Measurements from ENCODE around the gene CA10. TPM values are rescaled to one million over a fixed set of nuclear protein-coding genes. Genes with fewer than 3 reads are reported as not detected.

The CA10 gene
- polyA plus RNA-seq, 1 donor from 2014 or later = 6.2 TPM

GRCh38 chr17:51643702-51644490, 514.6 kb downstream of the CA10 start:
- H3K27ac ChIP-seq (ENCODE audit: low read length) = no peak overlapping the region
- TF ChIP-seq TAF1 (IDR thresholded peaks at IDR 0.05; ENCODE audit: low read depth) (no peak), POLR2AphosphoS5 (IDR thresholded peaks at IDR 0.05) (no peak), EP300 (conservative IDR thresholded peaks at IDR 0.05; ENCODE audit: poor library complexity, severe bottlenecking) (no peak), RAD21 (conservative IDR thresholded peaks at IDR 0.05) (no peak), MXI1 (conservative IDR thresholded peaks at IDR 0.05; ENCODE audit: poor library complexity, severe bottlenecking) (no peak), EZH2 (IDR thresholded peaks at IDR 0.05; ENCODE audit: borderline replicate concordance, insufficient read depth, low read length, poor library complexity, severe bottlenecking) (no peak), SMC3 (conservative IDR thresholded peaks at IDR 0.05; ENCODE audit: poor library complexity) (no peak), REST (IDR thresholded peaks at IDR 0.05; ENCODE audit: borderline replicate concordance) (no peak), CTCF (IDR thresholded peaks at IDR 0.05; ENCODE audit: poor library complexity, severe bottlenecking) (no peak)

GRCh38 chr17:51642029-51642428, 516.5 kb downstream of the CA10 start:
- Histone ChIP-seq H2AFZ (ENCODE audit: low read depth, low read length) (no peak overlapping the region), H4K20me1 (ENCODE audit: insufficient read depth) (no peaks in the 10 kb centered on the region), H3K27me3 (ENCODE audit: insufficient read depth, low read depth, low read length) (no peaks in the 10 kb centered on the region), H3K4me3 (ENCODE audit: low read length) (no peak overlapping the region), H3K9ac (ENCODE audit: low read length) (no peak overlapping the region), H3K9me2 (ENCODE audit: insufficient read depth, low read length) (no peaks in the 10 kb centered on the region), H3K4me2 (ENCODE audit: low read length) (no peak overlapping the region), H3F3A (ENCODE audit: insufficient read depth, low read length, poor library complexity, severe bottlenecking) (no peaks in the 10 kb centered on the region), H3K9me3 (ENCODE audit: low read length) (no peaks in the 10 kb centered on the region), H3K27ac (ENCODE audit: low read length) (no peak overlapping the region), H3K79me2 (replicated peaks; ENCODE audit: insufficient read depth, low read length) (no peaks in the 10 kb centered on the region), H3K36me3 (ENCODE audit: insufficient read depth, low read length) (no peaks in the 10 kb centered on the region)
- no peak for TF ChIP-seq SMC3 (conservative IDR thresholded peaks at IDR 0.05; ENCODE audit: poor library complexity)
- TF ChIP-seq POLR2AphosphoS5 (IDR thresholded peaks at IDR 0.05) = no peak
- TF ChIP-seq TAF1 (IDR thresholded peaks at IDR 0.05; ENCODE audit: low read depth) = no peak
- TF ChIP-seq MXI1 (conservative IDR thresholded peaks at IDR 0.05; ENCODE audit: poor library complexity, severe bottlenecking) = no peak
- no peak for TF ChIP-seq CTCF (IDR thresholded peaks at IDR 0.05; ENCODE audit: poor library complexity, severe bottlenecking)
- no peak for TF ChIP-seq RAD21 (conservative IDR thresholded peaks at IDR 0.05)

More at GRCh38 chr17:51643702-51644490, 514.6 kb downstream of the CA10 start:
- Histone ChIP-seq H3K36me3 (ENCODE audit: insufficient read depth, low read length) (no peaks in the 10 kb centered on the region), H3K4me2 (ENCODE audit: low read length) (no peak overlapping the region), H3K27me3 (ENCODE audit: insufficient read depth, low read depth, low read length) (no peaks in the 10 kb centered on the region), H3K4me3 (ENCODE audit: low read length) (no peak overlapping the region), H4K20me1 (ENCODE audit: insufficient read depth) (no peaks in the 10 kb centered on the region), H3F3A (ENCODE audit: insufficient read depth, low read length, poor library complexity, severe bottlenecking) (no peaks in the 10 kb centered on the region), H3K9me2 (ENCODE audit: insufficient read depth, low read length) (no peaks in the 10 kb centered on the region), H3K79me2 (replicated peaks; ENCODE audit: insufficient read depth, low read length) (no peaks in the 10 kb centered on the region), H3K9ac (ENCODE audit: low read length) (no peak overlapping the region), H2AFZ (ENCODE audit: low read depth, low read length) (no peak overlapping the region), H3K9me3 (ENCODE audit: low read length) (no peaks in the 10 kb centered on the region)
